HCT116 (cell line): ENCODE data around the gene DMD. TPM values are rescaled to one million over a fixed set of nuclear protein-coding genes. Genes with fewer than 3 reads are reported as not detected.

ENCODE experiments used
- ATAC-seq: fragments of 200-7000 bp; cut with Tn5 transposase; 2 replicates; pipeline ENCODE4 v1.9.1; 2020; ENCODE audit warnings: mild to moderate bottlenecking, moderate library complexity
- BruUV-seq: library from RNA; stranded (reverse); fragments of 400-500 nt; replicated peaks from 2 replicates; lab custom pipeline; 2021; lab: Mats Ljungman, UMichigan
- CTCF ChIA-PET: fragments of 300-600 bp; sonication (Branson Sonifier 250); formaldehyde crosslinking; loops from one replicate; lab custom pipeline; 2021; ENCODE audit warnings: antibody characterized with exemption; lab: Charles Lee
- POLR2A ChIA-PET: fragments of 300-600, 350-600 bp; sonication (Branson Sonifier 250); formaldehyde crosslinking; loops from one replicate; lab custom pipeline; 2021; ENCODE audit warnings: antibody characterized with exemption; lab: Charles Lee
- RAD21 ChIA-PET, 2 experiments: fragments of 300-600 bp; sonication (Branson Sonifier 250); formaldehyde crosslinking; loops; one replicate each; lab custom pipeline; 2023; ENCODE audit warnings: low total read pairs in 2 of 2; ENCODE audit not compliant: uncharacterized antibody in 2 of 2, unreplicated experiment in 2 of 2, low non-redundant PET in 1 of 2; lab: Charles Lee
- DNase-seq: peaks from one replicate; pipeline ENCODE4 v3.0.0-alpha.2; 2010; ENCODE audit warnings: low read depth, low spot score
- H2AFZ ChIP-seq: fragments of 200-600 bp; shearing (Covaris generic), sonication (generic); 2 replicates; pipeline ENCODE4 v1.6.1; 2017; ENCODE audit warnings: low read depth, mixed run types, mixed read lengths, antibody characterized with exemption, low read length; ENCODE audit not compliant: poor library complexity, severe bottlenecking
- H3K27ac ChIP-seq: 2 replicates; pipeline ENCODE4 v1.5.1; 2012; ENCODE audit warnings: low read depth, low read length
- H3K27me3 ChIP-seq: fragments of 200-600 bp; sonication (generic); 2 replicates; pipeline ENCODE4 v1.6.1; 2016; ENCODE audit warnings: mixed run types, low read length, mixed read lengths; ENCODE audit not compliant: insufficient read depth
- H3K36me3 ChIP-seq, 2 experiments: fragments of 200-500 bp in 1 of 2; fragments of 200-600 bp in 1 of 2; sonication (Bioruptor generic) in 1 of 2; sonication (generic) in 1 of 2; 2 replicates each; pipeline versions ENCODE4 v1.5.1 to v1.6.1; 2014 to 2016; ENCODE audit warnings: low read length in 2 of 2, inconsistent platforms in 1 of 2, mixed read lengths in 1 of 2, mixed run types in 1 of 2; ENCODE audit not compliant: insufficient read depth in 2 of 2, control insufficient read depth in 1 of 2
- H3K4me1 ChIP-seq, 2 experiments: fragments of 200-600 bp in 1 of 2; sonication (generic) in 1 of 2; 2 replicates each; pipeline versions ENCODE4 v1.5.1 to v1.6.1; 2012 to 2017; ENCODE audit warnings: low read length in 2 of 2, inconsistent platforms in 1 of 2, mild to moderate bottlenecking in 1 of 2, mixed read lengths in 1 of 2, mixed run types in 1 of 2, moderate library complexity in 1 of 2; ENCODE audit not compliant: insufficient read depth in 2 of 2, control insufficient read depth in 1 of 2
- H3K4me2 ChIP-seq: fragments of 200-600 bp; sonication (generic); 2 replicates; pipeline ENCODE4 v1.6.1; 2017; ENCODE audit warnings: mixed run types, low read length, mixed read lengths
- H3K4me3 ChIP-seq, 2 experiments: fragments of 200-600 bp in 1 of 2; sonication (generic) in 1 of 2; replicated peaks in 1 of 2; 2 replicates each; pipeline ENCODE4 v1.5.1; 2011 to 2016; ENCODE audit warnings: low read length in 2 of 2, control low read depth in 1 of 2, low read depth in 1 of 2, mild to moderate bottlenecking in 1 of 2, mixed read lengths in 1 of 2, mixed run types in 1 of 2
- H3K79me2 ChIP-seq: fragments of 200-600 bp; sonication (generic); 2 replicates; pipeline ENCODE4 v1.6.1; 2017; ENCODE audit warnings: mild to moderate bottlenecking, mixed run types, low read length, moderate library complexity, mixed read lengths; ENCODE audit not compliant: insufficient read depth
- H3K9ac ChIP-seq: fragments of 200-600 bp; sonication (generic); 2 replicates; pipeline ENCODE4 v1.6.1; 2016; ENCODE audit warnings: low read length, mixed read lengths
- H3K9me2 ChIP-seq: fragments of 200-600 bp; sonication (generic), shearing (Covaris generic); 2 replicates; pipeline ENCODE4 v1.6.1; 2017; ENCODE audit warnings: mixed run types, mild to moderate bottlenecking, moderate library complexity; ENCODE audit not compliant: insufficient read depth
- H3K9me3 ChIP-seq, 2 experiments: fragments of 200-500 bp in 1 of 2; fragments of 200-600 bp in 1 of 2; sonication (Bioruptor generic) in 1 of 2; sonication (generic) in 1 of 2; 2 replicates each; pipeline ENCODE4 v1.6.1; 2014 to 2017; ENCODE audit warnings: low read length in 2 of 2, mixed read lengths in 2 of 2, inconsistent platforms in 1 of 2, low read depth in 1 of 2, mild to moderate bottlenecking in 1 of 2, mixed run types in 1 of 2, moderate library complexity in 1 of 2; ENCODE audit not compliant: control insufficient read depth in 1 of 2, insufficient read depth in 1 of 2
- H4K20me1 ChIP-seq: fragments of 200-600 bp; sonication (generic), shearing (Covaris generic); 2 replicates; pipeline ENCODE4 v1.6.1; 2017; ENCODE audit warnings: mixed run types, mild to moderate bottlenecking, moderate library complexity; ENCODE audit not compliant: insufficient read depth
- ATF3 ChIP-seq: IDR thresholded peaks from 2 replicates; pipeline ENCODE4 v1.6.1; 2012
- CBX3 ChIP-seq: IDR thresholded peaks from 2 replicates; pipeline ENCODE4 v1.6.1; 2012; ENCODE audit warnings: low read depth
- CEBPB ChIP-seq: IDR thresholded peaks from 2 replicates; pipeline ENCODE4 v1.6.1; 2012; ENCODE audit warnings: low read depth
- EGR1 ChIP-seq: IDR thresholded peaks from 2 replicates; pipeline ENCODE4 v1.6.1; 2012; ENCODE audit warnings: low read depth
- EZH2 ChIP-seq: fragments of 200-600 bp; sonication (generic); IDR thresholded peaks from 2 replicates; pipeline ENCODE4 v1.6.1; 2017; ENCODE audit warnings: antibody characterized with exemption, mixed run types
- JUND ChIP-seq: IDR thresholded peaks from 2 replicates; pipeline ENCODE4 v1.6.1; 2012
- POLR2A ChIP-seq: IDR thresholded peaks from 2 replicates; pipeline ENCODE4 v1.7.0; 2011; ENCODE audit warnings: borderline replicate concordance; ENCODE audit not compliant: insufficient read depth, insufficient read length; ENCODE audit errors: extremely low read depth
- RAD21 ChIP-seq: IDR thresholded peaks from 2 replicates; pipeline ENCODE4 v1.6.1; 2012; ENCODE audit warnings: low read depth, mild to moderate bottlenecking
- REST ChIP-seq: IDR thresholded peaks from 2 replicates; pipeline ENCODE4 v1.6.1; 2012; ENCODE audit warnings: low read depth
- SIN3A ChIP-seq: IDR thresholded peaks from 2 replicates; pipeline ENCODE4 v1.6.1; 2012; ENCODE audit warnings: low read depth
- SP1 ChIP-seq: IDR thresholded peaks from 2 replicates; pipeline ENCODE4 v1.6.1; 2012; ENCODE audit warnings: low read depth
- SRF ChIP-seq: IDR thresholded peaks from 2 replicates; pipeline ENCODE4 v1.6.1; 2012; ENCODE audit warnings: low read depth
- TCF7L2 ChIP-seq: IDR thresholded peaks from 2 replicates; pipeline ENCODE4 v1.7.0; 2011; ENCODE audit warnings: borderline replicate concordance, inconsistent platforms; ENCODE audit not compliant: insufficient read depth, insufficient read length; ENCODE audit errors: extremely low read depth
- YY1 ChIP-seq: IDR thresholded peaks from 2 replicates; pipeline ENCODE4 v1.6.1; 2011; ENCODE audit warnings: low read length, low read depth, moderate library complexity, mild to moderate bottlenecking; ENCODE audit not compliant: insufficient replicate concordance; ENCODE audit errors: extremely low read depth
- ZFX ChIP-seq: fragments of 450-650 bp; IDR thresholded peaks from 2 replicates; pipeline ENCODE4 v1.6.1; 2017
- intact Hi-C: fragments of 100-400 bp; cut with micrococcal nuclease; formaldehyde crosslinking; loops from 2 replicates; pipeline ENCODE4 v1.10.0; 2022
- total RNA-seq: library from RNA; stranded (reverse); gene quantifications from one replicate; pipeline ENCODE4 v1.2.1, GENCODE V29; 2021; ENCODE audit not compliant: unreplicated experiment
- TF ChIP-seq, protein P1 (sequence below): IDR thresholded peaks from 2 replicates; pipeline ENCODE4 v1.6.1; 2011; ENCODE audit warnings: mild to moderate bottlenecking, low read length, moderate library complexity; ENCODE audit not compliant: insufficient replicate concordance; ENCODE audit errors: extremely low read depth
- TF ChIP-seq, protein P2 (sequence below), 3 experiments: fragments of 200-600 bp in 1 of 3; sonication (generic) in 1 of 3; IDR thresholded peaks in 2 of 3; conservative IDR thresholded peaks in 1 of 3; 2 replicates each; pipeline ENCODE4 v1.5.1; 2012 to 2017; ENCODE audit warnings: low read depth in 2 of 3, low read length in 2 of 3, antibody characterized with exemption in 1 of 3, borderline replicate concordance in 1 of 3, control low read depth in 1 of 3, mild to moderate bottlenecking in 1 of 3, mixed read lengths in 1 of 3, mixed run types in 1 of 3, moderate library complexity in 1 of 3; ENCODE audit not compliant: insufficient read depth in 1 of 3

The DMD gene
- total RNA-seq, 1 experiment from 2014 or later, result 0.05 TPM

DNA sequence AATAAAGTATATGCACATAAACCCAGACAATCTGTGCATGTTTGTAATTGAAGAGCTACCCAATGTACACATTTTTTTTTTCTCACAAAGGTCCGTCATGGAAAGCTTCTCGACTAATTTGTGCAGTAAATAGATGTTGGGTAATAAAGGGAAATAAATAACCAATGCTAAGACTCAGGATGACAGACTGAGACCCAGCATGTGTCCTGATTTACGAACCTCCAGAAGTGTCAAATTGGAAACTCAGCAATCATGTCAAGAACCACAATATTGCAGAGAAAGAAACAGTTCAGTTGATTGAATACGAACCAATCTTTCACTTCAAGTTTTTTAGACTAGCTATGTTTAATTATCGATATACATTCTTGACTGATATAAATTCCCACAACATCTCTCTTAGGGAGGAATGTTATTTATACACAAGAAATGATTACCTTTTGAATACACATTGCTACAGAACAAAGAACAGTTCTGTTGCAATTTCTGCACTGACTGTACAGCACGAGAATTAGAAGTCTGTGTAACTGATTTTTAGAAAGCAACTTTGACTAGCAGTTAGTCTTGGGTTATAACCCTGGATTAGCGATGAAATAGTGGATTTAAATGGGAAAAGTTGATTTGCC, 1513.9 kb downstream of the DMD start:
- CTCF ChIA-PET, result no interaction called here
- no peaks in the 10 kb centered on the region for H3K79me2 ChIP-seq
- ATAC-seq (no peak), DNase-seq (no peak)
- no peak overlapping the region for H3K4me3 ChIP-seq
- no peak overlapping the region for H3K9ac ChIP-seq
- H3K9me3 ChIP-seq, result no peaks in the 10 kb centered on the region
- no peaks in the 10 kb centered on the region for H3K27me3 ChIP-seq
- no peak for TF ChIP-seq ZFX
- TF ChIP-seq, protein P1, sequence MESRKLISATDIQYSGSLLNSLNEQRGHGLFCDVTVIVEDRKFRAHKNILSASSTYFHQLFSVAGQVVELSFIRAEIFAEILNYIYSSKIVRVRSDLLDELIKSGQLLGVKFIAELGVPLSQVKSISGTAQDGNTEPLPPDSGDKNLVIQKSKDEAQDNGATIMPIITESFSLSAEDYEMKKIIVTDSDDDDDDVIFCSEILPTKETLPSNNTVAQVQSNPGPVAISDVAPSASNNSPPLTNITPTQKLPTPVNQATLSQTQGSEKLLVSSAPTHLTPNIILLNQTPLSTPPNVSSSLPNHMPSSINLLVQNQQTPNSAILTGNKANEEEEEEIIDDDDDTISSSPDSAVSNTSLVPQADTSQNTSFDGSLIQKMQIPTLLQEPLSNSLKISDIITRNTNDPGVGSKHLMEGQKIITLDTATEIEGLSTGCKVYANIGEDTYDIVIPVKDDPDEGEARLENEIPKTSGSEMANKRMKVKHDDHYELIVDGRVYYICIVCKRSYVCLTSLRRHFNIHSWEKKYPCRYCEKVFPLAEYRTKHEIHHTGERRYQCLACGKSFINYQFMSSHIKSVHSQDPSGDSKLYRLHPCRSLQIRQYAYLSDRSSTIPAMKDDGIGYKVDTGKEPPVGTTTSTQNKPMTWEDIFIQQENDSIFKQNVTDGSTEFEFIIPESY, result no peak
- no peak for TF ChIP-seq JUND
- no peak for TF ChIP-seq TCF7L2
- TF ChIP-seq SIN3A, result no peak
- TF ChIP-seq YY1, result no peak
- no peak for TF ChIP-seq SRF
- TF ChIP-seq CEBPB, result no peak
- TF ChIP-seq RAD21, result no peak
- TF ChIP-seq, protein P2, sequence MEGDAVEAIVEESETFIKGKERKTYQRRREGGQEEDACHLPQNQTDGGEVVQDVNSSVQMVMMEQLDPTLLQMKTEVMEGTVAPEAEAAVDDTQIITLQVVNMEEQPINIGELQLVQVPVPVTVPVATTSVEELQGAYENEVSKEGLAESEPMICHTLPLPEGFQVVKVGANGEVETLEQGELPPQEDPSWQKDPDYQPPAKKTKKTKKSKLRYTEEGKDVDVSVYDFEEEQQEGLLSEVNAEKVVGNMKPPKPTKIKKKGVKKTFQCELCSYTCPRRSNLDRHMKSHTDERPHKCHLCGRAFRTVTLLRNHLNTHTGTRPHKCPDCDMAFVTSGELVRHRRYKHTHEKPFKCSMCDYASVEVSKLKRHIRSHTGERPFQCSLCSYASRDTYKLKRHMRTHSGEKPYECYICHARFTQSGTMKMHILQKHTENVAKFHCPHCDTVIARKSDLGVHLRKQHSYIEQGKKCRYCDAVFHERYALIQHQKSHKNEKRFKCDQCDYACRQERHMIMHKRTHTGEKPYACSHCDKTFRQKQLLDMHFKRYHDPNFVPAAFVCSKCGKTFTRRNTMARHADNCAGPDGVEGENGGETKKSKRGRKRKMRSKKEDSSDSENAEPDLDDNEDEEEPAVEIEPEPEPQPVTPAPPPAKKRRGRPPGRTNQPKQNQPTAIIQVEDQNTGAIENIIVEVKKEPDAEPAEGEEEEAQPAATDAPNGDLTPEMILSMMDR (IDR thresholded peaks at IDR 0.05 in 2 of 3, conservative IDR thresholded peaks at IDR 0.05 in 1 of 3; ENCODE audit: borderline replicate concordance in 1 of 3, insufficient read depth in 1 of 3, low read depth in 2 of 3, low read length in 2 of 3), result no peak
- no peak for TF ChIP-seq REST
- TF ChIP-seq EGR1, result no peak
- TF ChIP-seq CBX3, result no peak
- TF ChIP-seq SP1, result no peak
- TF ChIP-seq ATF3, result no peak
- no peak for TF ChIP-seq EZH2
- no peak for TF ChIP-seq POLR2A
- POLR2A ChIA-PET, result no interaction called here
- H3K9me2 ChIP-seq, result no peaks in the 10 kb centered on the region
- no peak overlapping the region for H2AFZ ChIP-seq
- H3K4me2 ChIP-seq, result no peak overlapping the region
- RAD21 ChIA-PET, result no interaction called here
- H3K4me1 ChIP-seq, result no peaks in the 10 kb centered on the region
- intact Hi-C loops, result no loop called here
- no peaks in the 10 kb centered on the region for H3K36me3 ChIP-seq
- H4K20me1 ChIP-seq, result no peaks in the 10 kb centered on the region
- H3K27ac ChIP-seq, result no peak overlapping the region
- BruUV-seq, result no TSS peak
